Measurements from ENCODE around the gene CHPF. TPM values are rescaled to one million over a fixed set of nuclear protein-coding genes. Genes with fewer than 3 reads are reported as not detected.

The CHPF gene
- total RNA-seq, 1 donor from 2014 or later, result 285 TPM

- H3K27me3 ChIP-seq (ENCODE audit: control insufficient read depth, insufficient read depth, low read length), result peaks cover 13% of the 10 kb centered on the region
- H3K4me3 ChIP-seq (ENCODE audit: low read depth, low read length), result no peak overlapping the region
- TF ChIP-seq CTCF (IDR thresholded peaks at IDR 0.05; ENCODE audit: insufficient read depth, low read length, poor library complexity, severe bottlenecking), result peak; percentile 74
- no peak for DNase-seq (ENCODE audit: low read depth)
- no peaks in the 10 kb centered on the region for H3K36me3 ChIP-seq (ENCODE audit: control insufficient read depth, insufficient read depth, low read length)
Measured at GRCh38 chr2:219560037-219560892, 16.7 kb upstream of the CHPF start.

GRCh38 chr2:219559156-219559915 is 15.7 kb upstream of the CHPF start:
- no peak overlapping the region for H3K4me3 ChIP-seq (ENCODE audit: low read depth, low read length)
- peaks cover 13% of the 10 kb centered on the region for H3K27me3 ChIP-seq (ENCODE audit: control insufficient read depth, insufficient read depth, low read length)
- TF ChIP-seq CTCF (IDR thresholded peaks at IDR 0.05; ENCODE audit: insufficient read depth, low read length, poor library complexity, severe bottlenecking), result no peak
- DNase-seq (ENCODE audit: low read depth), result no peak
- H3K36me3 ChIP-seq (ENCODE audit: control insufficient read depth, insufficient read depth, low read length), result no peaks in the 10 kb centered on the region

- TF ChIP-seq CTCF (IDR thresholded peaks at IDR 0.05; ENCODE audit: insufficient read depth, low read length, poor library complexity, severe bottlenecking), result no peak
- Histone ChIP-seq H3K4me3 (ENCODE audit: low read depth, low read length) (no peak overlapping the region), H3K27me3 (ENCODE audit: control insufficient read depth, insufficient read depth, low read length) (peaks cover 19% of the 10 kb centered on the region), H3K36me3 (ENCODE audit: control insufficient read depth, insufficient read depth, low read length) (no peaks in the 10 kb centered on the region)
- no peak for DNase-seq (ENCODE audit: low read depth)
Measured at GRCh38 chr2:219557791-219558785, 14.5 kb upstream of the CHPF start.

GRCh38 chr2:219557320-219557719 is 13.7 kb upstream of the CHPF start:
- no peak for DNase-seq (ENCODE audit: low read depth)
- H3K4me3 ChIP-seq (ENCODE audit: low read depth, low read length), result no peak overlapping the region
- peaks cover 22% of the 10 kb centered on the region for H3K27me3 ChIP-seq (ENCODE audit: control insufficient read depth, insufficient read depth, low read length)
- no peaks in the 10 kb centered on the region for H3K36me3 ChIP-seq (ENCODE audit: control insufficient read depth, insufficient read depth, low read length)
- TF ChIP-seq CTCF (IDR thresholded peaks at IDR 0.05; ENCODE audit: insufficient read depth, low read length, poor library complexity, severe bottlenecking), result no peak

GRCh38 chr2:219556413-219556812 is 12.8 kb upstream of the CHPF start:
- Histone ChIP-seq H3K4me3 (ENCODE audit: low read depth, low read length) (no peak overlapping the region), H3K27me3 (ENCODE audit: control insufficient read depth, insufficient read depth, low read length) (peaks cover 14% of the 10 kb centered on the region), H3K36me3 (ENCODE audit: control insufficient read depth, insufficient read depth, low read length) (no peaks in the 10 kb centered on the region)
- no peak for DNase-seq (ENCODE audit: low read depth)
- no peak for TF ChIP-seq CTCF (IDR thresholded peaks at IDR 0.05; ENCODE audit: insufficient read depth, low read length, poor library complexity, severe bottlenecking)
